Omental fat pad (tissue), 4 donors: ENCODE data around the gene ILK. TPM values are rescaled to one million over a fixed set of nuclear protein-coding genes. Genes with fewer than 3 reads are reported as not detected.
A peak's percentile ranks its signal among the peaks of the same experiment; 100 is the strongest.

ENCODE experiments used
- ATAC-seq: fragments of 150-250 bp; one replicate; pipeline ENCODE4 v1.9.1; 2016; ENCODE audit warnings: mild to moderate bottlenecking, moderate library complexity; ENCODE audit not compliant: low FRiP score
- DNase-seq: peaks from one replicate; pipeline ENCODE4 v3.0.0-alpha.2; 2019; ENCODE audit warnings: low spot score
- CTCF ChIP-seq, 3 donors: fragments of 450-650 bp; IDR thresholded peaks; one replicate each; pipeline ENCODE4 v1.5.1; 2016 to 2017; ENCODE audit warnings: antibody characterized with exemption in 3 of 3, mild to moderate bottlenecking in 3 of 3, moderate library complexity in 2 of 3
- total RNA-seq, 4 donors: library from RNA; depleted of rRNA; stranded (reverse); fragments of >200 nt; gene quantifications; one replicate each; pipeline ENCODE4 v1.1.0, GENCODE V29; 2016

ILK gene
- 100 to 1,000 TPM in 3 of 4 donors, 10 to 100 TPM in 1; 92.1 to 189 (median 118) TPM for total RNA-seq

GRCh38 chr11:6603287-6604080 lies at the start of gene ILK, which contains the start of gene RRP8:
TSS of gene ILK (plus strand) at chr11:6603774. CDS start at chr11:6604272, 498 bp downstream.
TSS of gene RRP8 (minus strand) at chr11:6603616. CDS start at chr11:6603502, 114 bp downstream.
- DNase-seq = peak; percentile 59

GRCh38 chr11:6554828-6555706 lies 48.5 kb upstream of the ILK start:
- DNase-seq (no peak), ATAC-seq (no peak)
- no peak for TF ChIP-seq CTCF (IDR thresholded peaks at IDR 0.05)

More at GRCh38 chr11:6603287-6604080, at the start of gene ILK, which contains the start of gene RRP8:
- peak; percentile 92 for ATAC-seq
- no peak for TF ChIP-seq CTCF (IDR thresholded peaks at IDR 0.05)

- DNase-seq (no peak), ATAC-seq (no peak)
- TF ChIP-seq CTCF (IDR thresholded peaks at IDR 0.05) = no peak
Observed at GRCh38 chr11:6556139-6556949, 47.2 kb upstream of the ILK start.

GRCh38 chr11:6557063-6557462 lies 46.5 kb upstream of the ILK start:
- DNase-seq = no peak
- no peak for ATAC-seq
- TF ChIP-seq CTCF (IDR thresholded peaks at IDR 0.05) = no peak

- ATAC-seq (no peak), DNase-seq (no peak)
- no peak for TF ChIP-seq CTCF (IDR thresholded peaks at IDR 0.05)
Observed at GRCh38 chr11:6557761-6558674, 45.6 kb upstream of the ILK start.
